Activated CD4-positive, alpha-beta memory T cell treated with anti-CD3 and anti-CD28 coated beads for 36 hours (primary cell): ENCODE measurements around the gene CD2AP. TPM values are rescaled to one million over a fixed set of nuclear protein-coding genes. Genes with fewer than 3 reads are reported as not detected.

Experiments
- CTCF ChIA-PET: fragments of 350-600 bp; sonication (Branson Sonifier 250); formaldehyde crosslinking; loops from one replicate; lab custom pipeline; 2021; ENCODE audit warnings: antibody characterized with exemption, inconsistent platforms; lab: Charles Lee
- POLR2A ChIA-PET: fragments of 350-600 bp; sonication (Branson Sonifier 250); formaldehyde crosslinking; loops from one replicate; lab custom pipeline; 2021; ENCODE audit warnings: antibody characterized with exemption; lab: Charles Lee
- DNase-seq: peaks from one replicate; pipeline ENCODE4 v3.0.0-alpha.2; 2020
- H3K27ac Mint-ChIP-seq: one replicate; pipeline ENCODE4 v1.8.0; 2021; ENCODE audit warnings: mixed read lengths
- H3K27me3 Mint-ChIP-seq: one replicate; pipeline ENCODE4 v1.8.0; 2021; ENCODE audit warnings: mixed read lengths
- H3K36me3 Mint-ChIP-seq: one replicate; pipeline ENCODE4 v1.8.0; 2021; ENCODE audit warnings: mixed read lengths
- H3K4me1 Mint-ChIP-seq: one replicate; pipeline ENCODE4 v1.8.0; 2021; ENCODE audit warnings: low read depth, mixed read lengths
- H3K4me3 Mint-ChIP-seq: one replicate; pipeline ENCODE4 v1.8.0; 2021; ENCODE audit warnings: mild to moderate bottlenecking, mixed read lengths
- H3K9me3 Mint-ChIP-seq: one replicate; pipeline ENCODE4 v1.8.0; 2021; ENCODE audit warnings: mixed read lengths
- intact Hi-C: fragments of 100-400 bp; cut with micrococcal nuclease; formaldehyde crosslinking; loops from one replicate; pipeline ENCODE4 v1.15.1; 2023
- total RNA-seq, 2 experiments: library from RNA; stranded (reverse); gene quantifications; one replicate each; pipeline ENCODE4 v1.2.3, GENCODE V29; 2021

Gene CD2AP
- total RNA-seq, 2 experiments from 2014 or later, result 22.6 to 23.6 TPM

- Mint-ChIP-seq H3K27me3 (no peaks in the 10 kb centered on the region), H3K36me3 (no peaks in the 10 kb centered on the region), H3K9me3 (no peaks in the 10 kb centered on the region), H3K27ac (no peak overlapping the region), H3K4me3 (no peak overlapping the region), H3K4me1 (peaks cover 7% of the 10 kb centered on the region)
- POLR2A ChIA-PET, result no interaction called here
- DNase-seq, result no peak
- intact Hi-C loops, result no loop called here
- CTCF ChIA-PET, result no interaction called here
Observed at GRCh38 chr6:47447722-47448121, 29.9 kb upstream of the CD2AP start.

- no peak for DNase-seq
- H3K36me3 Mint-ChIP-seq, result no peaks in the 10 kb centered on the region
- H3K27ac Mint-ChIP-seq, result no peak overlapping the region
- POLR2A ChIA-PET, result no interaction called here
- intact Hi-C loops, result no loop called here
- CTCF ChIA-PET, result no interaction called here
- no peaks in the 10 kb centered on the region for H3K9me3 Mint-ChIP-seq
- peaks cover 11% of the 10 kb centered on the region for H3K4me1 Mint-ChIP-seq
- no peak overlapping the region for H3K4me3 Mint-ChIP-seq
- H3K27me3 Mint-ChIP-seq, result no peaks in the 10 kb centered on the region
Observed at GRCh38 chr6:47451162-47451561, 26.4 kb upstream of the CD2AP start.

GRCh38 chr6:47452899-47453298, 24.7 kb upstream of the CD2AP start:
- Mint-ChIP-seq H3K27me3 (no peaks in the 10 kb centered on the region), H3K4me1 (peaks cover 3% of the 10 kb centered on the region), H3K9me3 (no peaks in the 10 kb centered on the region), H3K36me3 (no peaks in the 10 kb centered on the region), H3K4me3 (no peak overlapping the region), H3K27ac (no peak overlapping the region)
- intact Hi-C loops, result no loop called here
- POLR2A ChIA-PET, result no interaction called here
- CTCF ChIA-PET, result no interaction called here
- DNase-seq, result no peak

GRCh38 chr6:47453372-47453936, 24.1 kb upstream of the CD2AP start:
- Mint-ChIP-seq H3K36me3 (no peaks in the 10 kb centered on the region), H3K27ac (no peak overlapping the region), H3K9me3 (no peaks in the 10 kb centered on the region), H3K4me1 (peaks cover 3% of the 10 kb centered on the region), H3K27me3 (no peaks in the 10 kb centered on the region), H3K4me3 (no peak overlapping the region)
- DNase-seq, result no peak
- CTCF ChIA-PET, result no interaction called here
- POLR2A ChIA-PET, result no interaction called here
- intact Hi-C loops, result no loop called here

GRCh38 chr6:47454713-47455396, 22.7 kb upstream of the CD2AP start:
- DNase-seq, result no peak
- Mint-ChIP-seq H3K27me3 (no peaks in the 10 kb centered on the region), H3K27ac (no peak overlapping the region), H3K4me1 (peaks cover 3% of the 10 kb centered on the region), H3K4me3 (no peak overlapping the region), H3K36me3 (no peaks in the 10 kb centered on the region), H3K9me3 (no peaks in the 10 kb centered on the region)
- intact Hi-C loops, result no loop called here
- ChIA-PET POLR2A (no interaction called here), CTCF (no interaction called here)

- Mint-ChIP-seq H3K4me3 (no peak overlapping the region), H3K36me3 (no peaks in the 10 kb centered on the region), H3K27ac (no peak overlapping the region), H3K27me3 (no peaks in the 10 kb centered on the region), H3K9me3 (no peaks in the 10 kb centered on the region), H3K4me1 (peaks cover 3% of the 10 kb centered on the region)
- intact Hi-C loops, result no loop called here
- ChIA-PET CTCF (no interaction called here), POLR2A (no interaction called here)
- DNase-seq, result no peak
Observed at GRCh38 chr6:47455533-47456209, 21.9 kb upstream of the CD2AP start.

GRCh38 chr6:47456536-47456975, 21.0 kb upstream of the CD2AP start:
- H3K4me3 Mint-ChIP-seq, result no peak overlapping the region
- peaks cover 3% of the 10 kb centered on the region for H3K4me1 Mint-ChIP-seq
- DNase-seq, result no peak
- intact Hi-C loops, result no loop called here
- no peaks in the 10 kb centered on the region for H3K27me3 Mint-ChIP-seq
- no peaks in the 10 kb centered on the region for H3K9me3 Mint-ChIP-seq
- CTCF ChIA-PET, result no interaction called here
- POLR2A ChIA-PET, result no interaction called here
- H3K36me3 Mint-ChIP-seq, result no peaks in the 10 kb centered on the region
- no peak overlapping the region for H3K27ac Mint-ChIP-seq

- H3K27me3 Mint-ChIP-seq, result no peaks in the 10 kb centered on the region
Observed at GRCh38 chr6:47457370-47457769, 20.2 kb upstream of the CD2AP start.

GRCh38 chr6:47464052-47464451, 13.5 kb upstream of the CD2AP start:
- peaks cover 2% of the 10 kb centered on the region for H3K27me3 Mint-ChIP-seq
- CTCF ChIA-PET, result no interaction called here
- H3K4me1 Mint-ChIP-seq, result no peaks in the 10 kb centered on the region
- H3K27ac Mint-ChIP-seq, result no peak overlapping the region
- no peak overlapping the region for H3K4me3 Mint-ChIP-seq
- no peak for DNase-seq
- no peaks in the 10 kb centered on the region for H3K9me3 Mint-ChIP-seq
- POLR2A ChIA-PET, result no interaction called here
- H3K36me3 Mint-ChIP-seq, result no peaks in the 10 kb centered on the region
- intact Hi-C loops, result no loop called here

More at GRCh38 chr6:47457370-47457769, 20.2 kb upstream of the CD2AP start:
- no peak overlapping the region for H3K27ac Mint-ChIP-seq
- no peak for DNase-seq
- H3K4me3 Mint-ChIP-seq, result no peak overlapping the region
- no peaks in the 10 kb centered on the region for H3K9me3 Mint-ChIP-seq
- H3K4me1 Mint-ChIP-seq, result peaks cover 3% of the 10 kb centered on the region
- ChIA-PET CTCF (no interaction called here), POLR2A (no interaction called here)
- intact Hi-C loops, result no loop called here
- no peaks in the 10 kb centered on the region for H3K36me3 Mint-ChIP-seq

GRCh38 chr6:47465117-47465516, 12.5 kb upstream of the CD2AP start:
- intact Hi-C loops, result no loop called here
- DNase-seq, result no peak
- ChIA-PET CTCF (no interaction called here), POLR2A (interaction anchor here (1.1 kb wide), 1 partner anchor 12 kb away, joined by 5 read pairs; the partner anchor contains the start of gene CD2AP)
- no peaks in the 10 kb centered on the region for H3K36me3 Mint-ChIP-seq
- peaks cover 2% of the 10 kb centered on the region for H3K27me3 Mint-ChIP-seq
- H3K27ac Mint-ChIP-seq, result no peak overlapping the region
- H3K4me3 Mint-ChIP-seq, result no peak overlapping the region
- H3K9me3 Mint-ChIP-seq, result no peaks in the 10 kb centered on the region
- no peaks in the 10 kb centered on the region for H3K4me1 Mint-ChIP-seq

GRCh38 chr6:47471911-47472310, 5.7 kb upstream of the CD2AP start:
- H3K9me3 Mint-ChIP-seq, result no peaks in the 10 kb centered on the region
- DNase-seq, result no peak
- CTCF ChIA-PET, result no interaction called here
- H3K4me3 Mint-ChIP-seq, result no peak overlapping the region
- intact Hi-C loops, result no loop called here
- POLR2A ChIA-PET, result no interaction called here
- no peaks in the 10 kb centered on the region for H3K36me3 Mint-ChIP-seq
- H3K27ac Mint-ChIP-seq, result no peak overlapping the region
- H3K4me1 Mint-ChIP-seq, result peaks cover 3% of the 10 kb centered on the region
- peaks cover 2% of the 10 kb centered on the region for H3K27me3 Mint-ChIP-seq

- peaks cover 6% of the 10 kb centered on the region for H3K4me1 Mint-ChIP-seq
- intact Hi-C loops, result no loop called here
- no peaks in the 10 kb centered on the region for H3K27me3 Mint-ChIP-seq
- no peaks in the 10 kb centered on the region for H3K9me3 Mint-ChIP-seq
- ChIA-PET POLR2A (no interaction called here), CTCF (interaction anchor here (1.2 kb wide), 1 partner anchor 59 kb away, joined by 5 read pairs; no protein-coding TSS in a partner anchor)
- H3K27ac Mint-ChIP-seq, result no peak overlapping the region
- H3K36me3 Mint-ChIP-seq, result peaks cover 3% of the 10 kb centered on the region
- DNase-seq, result no peak
- no peak overlapping the region for H3K4me3 Mint-ChIP-seq
Observed at GRCh38 chr6:47473791-47474346, 3.7 kb upstream of the CD2AP start.
